Left ventricle myocardium superior (tissue), 1 donor: ENCODE results near the gene ASB15. TPM values are rescaled to one million over a fixed set of nuclear protein-coding genes. Genes with fewer than 3 reads are reported as not detected.

Experiments
- ATAC-seq: fragments of 200-7000 bp; cut with Tn5 transposase; one replicate; pipeline ENCODE4 v1.9.1; 2020; ENCODE audit warnings: mild to moderate bottlenecking, moderate library complexity
- DNase-seq: peaks from one replicate; pipeline ENCODE4 v3.0.0-alpha.2; 2020
- intact Hi-C: fragments of 100-400 bp; cut with micrococcal nuclease; formaldehyde crosslinking; loops from one replicate; pipeline ENCODE4 v1.11.0; 2022
- total RNA-seq: library from RNA; stranded (reverse); fragmentation: NEBNext Ultra II Directional; extraction: Animal tissue kit (Norgen Biotek cat#: 25700); gene quantifications from one replicate; pipeline ENCODE4 v1.2.1, GENCODE V29; 2021
- donor health status: DM: no; HTN: yes; CAD: no; lungs with severe emphysema.

Gene ASB15
- total RNA-seq, 1 donor from 2014 or later = 96.2 TPM

GRCh38 chr7:123680580-123680979 is 79.0 kb downstream of the ASB15 start:
- ATAC-seq (peak; percentile 17), DNase-seq (no peak)
- intact Hi-C loops = loop anchor here (5.0 kb wide), 1 partner anchor 43 kb away; no protein-coding TSS in a partner anchor

GRCh38 chr7:123681561-123681960 is 79.9 kb downstream of the ASB15 start:
- DNase-seq (no peak), ATAC-seq (peak; percentile 87)
- intact Hi-C loops = loop anchor here (5.0 kb wide), 1 partner anchor 44 kb away; no protein-coding TSS in a partner anchor

- intact Hi-C loops = loop anchor here (5.0 kb wide), 1 partner anchor 45 kb away; no protein-coding TSS in a partner anchor
- peak; percentile 50 for ATAC-seq
- DNase-seq = no peak
These were observed 81.1 kb downstream of the ASB15 start for GRCh38 chr7:123682690-123683089.

GRCh38 chr7:123687161-123687560 is 85.5 kb downstream of the ASB15 start:
- no peak for ATAC-seq
- DNase-seq = no peak
- intact Hi-C loops = no loop called here

- DNase-seq = no peak
- no peak for ATAC-seq
- intact Hi-C loops = no loop called here
These were observed 86.1 kb downstream of the ASB15 start for GRCh38 chr7:123687727-123688126.

Other genes with a start within 250 kb of the ASB15 start
- gene IQUB, start 67.2 kb upstream of the ASB15 start, total RNA-seq = 0.32 TPM
- 389 TPM for gene NDUFA5, start 44.0 kb upstream of the ASB15 start, total RNA-seq
- 431 TPM for gene LMOD2, start 54.0 kb downstream of the ASB15 start, total RNA-seq
- gene WASL, start 147.2 kb downstream of the ASB15 start, total RNA-seq = 31.6 TPM
- gene HYAL4, start 243.3 kb downstream of the ASB15 start, total RNA-seq = not detected